WI38 (cell line): Measurements from ENCODE around the gene LRRC52.

Experiments
- H3K4me3 ChIP-seq: 2 replicates; pipeline ENCODE4 v1.5.1; 2011; ENCODE audit warnings: low read depth, mild to moderate bottlenecking, control low read depth, low read length
- TF ChIP-seq, protein P1 (sequence below): IDR thresholded peaks from 2 replicates; pipeline ENCODE4 v1.5.1; 2012; ENCODE audit warnings: low read depth, mild to moderate bottlenecking, control low read depth, low read length

LRRC52 gene

GRCh38 chr1:165501970-165502348 lies 41.8 kb upstream of the LRRC52 start:
- TF ChIP-seq, protein P1, sequence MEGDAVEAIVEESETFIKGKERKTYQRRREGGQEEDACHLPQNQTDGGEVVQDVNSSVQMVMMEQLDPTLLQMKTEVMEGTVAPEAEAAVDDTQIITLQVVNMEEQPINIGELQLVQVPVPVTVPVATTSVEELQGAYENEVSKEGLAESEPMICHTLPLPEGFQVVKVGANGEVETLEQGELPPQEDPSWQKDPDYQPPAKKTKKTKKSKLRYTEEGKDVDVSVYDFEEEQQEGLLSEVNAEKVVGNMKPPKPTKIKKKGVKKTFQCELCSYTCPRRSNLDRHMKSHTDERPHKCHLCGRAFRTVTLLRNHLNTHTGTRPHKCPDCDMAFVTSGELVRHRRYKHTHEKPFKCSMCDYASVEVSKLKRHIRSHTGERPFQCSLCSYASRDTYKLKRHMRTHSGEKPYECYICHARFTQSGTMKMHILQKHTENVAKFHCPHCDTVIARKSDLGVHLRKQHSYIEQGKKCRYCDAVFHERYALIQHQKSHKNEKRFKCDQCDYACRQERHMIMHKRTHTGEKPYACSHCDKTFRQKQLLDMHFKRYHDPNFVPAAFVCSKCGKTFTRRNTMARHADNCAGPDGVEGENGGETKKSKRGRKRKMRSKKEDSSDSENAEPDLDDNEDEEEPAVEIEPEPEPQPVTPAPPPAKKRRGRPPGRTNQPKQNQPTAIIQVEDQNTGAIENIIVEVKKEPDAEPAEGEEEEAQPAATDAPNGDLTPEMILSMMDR = no peak
- H3K4me3 ChIP-seq = no peak overlapping the region

DNA sequence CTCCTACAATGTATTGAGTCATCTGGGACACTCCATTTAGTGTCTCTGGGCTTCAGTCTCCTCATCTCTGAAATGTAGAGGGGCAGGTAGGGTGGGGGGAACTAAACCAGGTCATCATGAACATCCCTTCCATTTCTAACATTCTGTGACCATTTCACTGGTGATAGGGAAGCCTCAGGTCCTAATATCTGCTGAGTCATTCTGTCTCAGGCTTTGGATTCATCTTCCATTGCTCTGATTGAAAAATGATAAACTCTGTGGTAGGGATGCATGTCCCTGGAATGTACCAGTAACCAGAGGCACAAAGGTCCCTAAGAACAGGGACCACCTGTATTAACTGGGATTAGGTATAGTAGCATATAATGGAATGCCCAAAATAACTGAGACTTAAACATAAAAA lies 36.2 kb upstream of the LRRC52 start:
- TF ChIP-seq, protein P1 = no peak
- no peak overlapping the region for H3K4me3 ChIP-seq

DNA sequence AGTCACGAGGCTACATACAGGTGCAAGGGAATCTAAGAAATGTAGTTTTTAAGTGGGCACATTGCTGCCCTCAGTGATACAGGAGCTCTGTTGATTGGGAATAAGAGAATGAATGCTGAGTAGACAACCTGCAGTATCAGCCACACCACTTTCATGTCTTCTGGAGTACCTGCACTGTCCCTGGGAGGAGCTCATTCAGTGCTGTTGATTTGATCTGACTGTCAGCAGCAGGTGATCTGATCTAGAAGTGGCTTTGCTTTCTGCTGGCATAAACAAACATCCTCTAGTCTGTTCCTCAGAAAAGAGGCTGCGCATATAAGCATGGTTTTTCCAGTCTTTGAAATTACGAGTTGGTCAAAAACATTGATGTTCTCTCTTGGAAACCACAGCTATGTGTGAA lies 35.5 kb upstream of the LRRC52 start:
- TF ChIP-seq, protein P1 = no peak
- H3K4me3 ChIP-seq = no peak overlapping the region

DNA sequence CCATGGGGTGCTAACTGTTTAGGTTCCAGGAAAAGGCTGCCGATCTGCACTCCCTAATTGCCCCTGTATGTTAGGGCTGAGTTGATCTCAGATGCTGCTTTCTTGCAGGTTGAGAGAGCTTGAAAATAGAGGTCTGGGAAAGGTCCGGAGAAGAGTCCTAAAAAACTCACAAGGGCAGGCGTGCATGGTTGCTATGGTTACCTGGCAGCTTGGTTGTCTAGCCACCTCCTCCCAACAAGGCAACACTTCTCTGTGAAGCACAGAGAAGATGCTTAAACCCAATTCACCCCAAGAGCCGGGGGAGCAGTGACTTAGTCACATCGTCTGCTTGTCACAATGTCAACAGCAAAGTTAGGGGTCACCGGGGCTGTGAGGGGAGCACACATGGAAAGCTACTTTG lies 31.0 kb upstream of the LRRC52 start:
- H3K4me3 ChIP-seq = no peak overlapping the region
- TF ChIP-seq, protein P1 = no peak

DNA sequence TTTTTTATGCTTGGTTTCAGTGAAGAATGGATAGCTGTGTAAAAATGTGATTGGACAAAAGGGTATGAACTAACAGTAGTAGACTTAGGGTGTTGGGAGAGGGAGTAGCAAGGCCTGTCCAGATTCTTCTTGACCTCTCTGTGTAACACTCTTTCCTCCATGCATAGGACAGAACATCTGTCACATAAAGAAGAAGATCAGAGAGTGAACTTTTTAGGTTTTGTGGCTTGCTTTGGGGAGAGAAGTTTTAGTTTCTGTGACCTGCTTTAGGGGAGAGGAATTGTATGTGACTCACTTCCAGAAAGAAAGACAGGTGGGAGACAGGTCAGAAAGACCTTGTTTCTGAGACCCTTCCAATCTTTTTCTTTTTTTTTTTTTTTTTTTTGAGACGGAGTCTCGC lies 27.3 kb upstream of the LRRC52 start:
- TF ChIP-seq, protein P1 = no peak
- no peak overlapping the region for H3K4me3 ChIP-seq

DNA sequence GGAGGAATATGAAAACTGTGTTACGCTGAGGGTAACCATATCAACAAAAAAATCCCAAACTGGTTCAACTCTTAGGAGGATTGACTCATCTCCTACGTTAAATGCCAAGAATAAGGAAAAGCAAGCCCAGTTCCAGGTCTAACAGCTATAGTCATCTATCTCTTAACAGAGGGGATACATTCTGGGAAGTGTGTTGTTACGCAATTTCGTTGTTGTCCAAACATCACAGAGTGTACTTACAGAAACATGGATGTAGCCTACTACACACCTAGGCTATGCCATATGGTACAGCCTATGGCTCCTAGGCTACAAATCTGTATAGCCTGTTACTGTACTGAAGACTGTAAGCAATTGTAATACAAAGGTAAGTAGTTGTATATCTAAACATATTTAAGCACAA lies 23.2 kb upstream of the LRRC52 start:
- TF ChIP-seq, protein P1 = no peak

GRCh38 chr1:165524639-165525285 lies 19.0 kb upstream of the LRRC52 start:
- TF ChIP-seq, protein P1 = no peak
- H3K4me3 ChIP-seq = no peak overlapping the region

More for the DNA sequence above, 23.2 kb upstream of the LRRC52 start:
- no peak overlapping the region for H3K4me3 ChIP-seq
